ENCODE measurements around the gene TULP4.

Gene TULP4

GRCh38 chr6:158501360-158502262 is 189.3 kb downstream of the TULP4 start:
- CTCF ChIA-PET: interaction anchor here (1.1 kb wide), 1 partner anchor 8 kb away, joined by 3 read pairs; no protein-coding TSS in a partner anchor

DNA sequence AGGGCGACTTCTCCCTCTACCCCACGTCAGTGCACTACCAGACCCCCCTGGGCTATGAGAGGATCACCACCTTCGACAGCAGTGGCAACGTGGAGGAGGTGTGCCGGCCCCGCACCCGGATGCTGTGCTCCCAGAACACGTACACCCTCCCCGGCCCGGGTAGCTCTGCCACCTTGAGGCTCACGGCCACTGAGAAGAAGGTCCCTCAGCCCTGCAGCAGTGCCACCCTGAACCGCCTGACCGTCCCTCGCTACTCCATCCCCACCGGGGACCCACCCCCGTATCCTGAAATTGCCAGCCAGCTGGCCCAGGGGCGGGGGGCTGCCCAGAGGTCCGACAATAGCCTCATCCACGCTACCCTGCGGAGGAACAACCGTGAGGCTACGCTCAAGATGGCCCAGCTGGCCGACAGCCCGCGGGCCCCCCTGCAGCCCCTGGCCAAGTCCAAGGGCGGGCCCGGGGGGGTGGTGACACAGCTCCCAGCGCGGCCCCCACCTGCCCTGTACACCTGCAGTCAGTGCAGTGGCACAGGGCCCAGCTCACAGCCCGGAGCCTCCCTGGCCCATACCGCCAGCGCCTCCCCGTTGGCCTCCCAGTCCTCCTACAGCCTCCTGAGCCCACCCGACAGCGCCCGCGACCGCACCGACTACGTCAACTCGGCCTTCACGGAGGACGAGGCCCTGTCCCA is 190.1 kb downstream of the TULP4 start:
- ChIA-PET CTCF (no interaction called here), POLR2A (interaction anchor here (0.8 kb wide), 1 partner anchor 10 kb away, joined by 3 read pairs; no protein-coding TSS in a partner anchor)
- TF ChIP-seq ELF4 (IDR thresholded peaks at IDR 0.05): no peak
- no peak for TF ChIP-seq PKNOX1 (IDR thresholded peaks at IDR 0.05)
- no peak for DNase-seq (ENCODE audit: extremely low spot score)

More at GRCh38 chr6:158501360-158502262, 189.3 kb downstream of the TULP4 start:
- no peak for DNase-seq (ENCODE audit: extremely low spot score)
- POLR2A ChIA-PET: interaction anchor here (0.8 kb wide), 1 partner anchor 9 kb away, joined by 3 read pairs; no protein-coding TSS in a partner anchor
- no peak for TF ChIP-seq L3MBTL2 (conservative IDR thresholded peaks at IDR 0.05)
- TF ChIP-seq ZNF384 (IDR thresholded peaks at IDR 0.05): no peak
- TF ChIP-seq TARDBP (IDR thresholded peaks at IDR 0.05): no peak
- no peak for TF ChIP-seq ARNT (IDR thresholded peaks at IDR 0.05)
- no peak for TF ChIP-seq ELF4 (IDR thresholded peaks at IDR 0.05)
- no peak for TF ChIP-seq FOXA1 (IDR thresholded peaks at IDR 0.05)
- TF ChIP-seq NFRKB (IDR thresholded peaks at IDR 0.05): no peak
- TF ChIP-seq FOXM1 (IDR thresholded peaks at IDR 0.05; ENCODE audit: borderline replicate concordance): no peak
- TF ChIP-seq SUZ12 (IDR thresholded peaks at IDR 0.05): no peak
- no peak for TF ChIP-seq LEF1 (IDR thresholded peaks at IDR 0.05; ENCODE audit: borderline replicate concordance)
- no peak for TF ChIP-seq BHLHE40 (IDR thresholded peaks at IDR 0.05; ENCODE audit: borderline replicate concordance)

- CTCF ChIA-PET: no interaction called here
- TF ChIP-seq PKNOX1 (IDR thresholded peaks at IDR 0.05): no peak
- no peak for TF ChIP-seq FOXM1 (IDR thresholded peaks at IDR 0.05; ENCODE audit: borderline replicate concordance)
- no peak for TF ChIP-seq ELF4 (IDR thresholded peaks at IDR 0.05)
- no peak for TF ChIP-seq NFRKB (IDR thresholded peaks at IDR 0.05)
- TF ChIP-seq L3MBTL2 (conservative IDR thresholded peaks at IDR 0.05): no peak
- TF ChIP-seq ARNT (IDR thresholded peaks at IDR 0.05): no peak
- TF ChIP-seq ZNF384 (IDR thresholded peaks at IDR 0.05): no peak
- no peak for TF ChIP-seq BHLHE40 (IDR thresholded peaks at IDR 0.05; ENCODE audit: borderline replicate concordance)
- no peak for TF ChIP-seq LEF1 (IDR thresholded peaks at IDR 0.05; ENCODE audit: borderline replicate concordance)
- no peak for TF ChIP-seq HDGF (IDR thresholded peaks at IDR 0.05; ENCODE audit: borderline replicate concordance)
- TF ChIP-seq CTBP1 (IDR thresholded peaks at IDR 0.05; ENCODE audit: borderline replicate concordance): no peak
- TF ChIP-seq SUZ12 (IDR thresholded peaks at IDR 0.05): no peak
- TF ChIP-seq TARDBP (IDR thresholded peaks at IDR 0.05): no peak
- TF ChIP-seq FOXA1 (IDR thresholded peaks at IDR 0.05): no peak
- no peak for TF ChIP-seq SP1 (IDR thresholded peaks at IDR 0.05)
- no peak for TF ChIP-seq FOXK2 (IDR thresholded peaks at IDR 0.05)
- POLR2A ChIA-PET: no interaction called here
- no peak for DNase-seq (ENCODE audit: extremely low spot score)
These were observed 191.0 kb downstream of the TULP4 start for GRCh38 chr6:158503222-158503621.

- CTCF ChIA-PET: no interaction called here
- no peak for DNase-seq (ENCODE audit: extremely low spot score)
- TF ChIP-seq ARNT (IDR thresholded peaks at IDR 0.05) (no peak), CTBP1 (IDR thresholded peaks at IDR 0.05; ENCODE audit: borderline replicate concordance) (no peak), TARDBP (IDR thresholded peaks at IDR 0.05) (no peak), SUZ12 (IDR thresholded peaks at IDR 0.05) (no peak), NFRKB (IDR thresholded peaks at IDR 0.05) (no peak), HDGF (IDR thresholded peaks at IDR 0.05; ENCODE audit: borderline replicate concordance) (no peak), ZNF384 (IDR thresholded peaks at IDR 0.05) (no peak)
- POLR2A ChIA-PET: no interaction called here
These were observed 191.6 kb downstream of the TULP4 start for GRCh38 chr6:158503846-158504245.

- CTCF ChIA-PET: interaction anchor here (1.3 kb wide), 1 partner anchor 291 kb away, joined by 3 read pairs; no protein-coding TSS in a partner anchor
- POLR2A ChIA-PET: no interaction called here
- TF ChIP-seq PKNOX1 (IDR thresholded peaks at IDR 0.05) (no peak), ELF4 (IDR thresholded peaks at IDR 0.05) (no peak), FOXA1 (IDR thresholded peaks at IDR 0.05) (no peak), FOXM1 (IDR thresholded peaks at IDR 0.05; ENCODE audit: borderline replicate concordance) (no peak), HDGF (IDR thresholded peaks at IDR 0.05; ENCODE audit: borderline replicate concordance) (no peak), LEF1 (IDR thresholded peaks at IDR 0.05; ENCODE audit: borderline replicate concordance) (no peak), NFRKB (IDR thresholded peaks at IDR 0.05) (no peak), SUZ12 (IDR thresholded peaks at IDR 0.05) (no peak), TARDBP (IDR thresholded peaks at IDR 0.05) (no peak), CTBP1 (IDR thresholded peaks at IDR 0.05; ENCODE audit: borderline replicate concordance) (no peak), ARNT (IDR thresholded peaks at IDR 0.05) (no peak), ZNF384 (IDR thresholded peaks at IDR 0.05) (no peak), L3MBTL2 (conservative IDR thresholded peaks at IDR 0.05) (no peak), FOXK2 (IDR thresholded peaks at IDR 0.05) (no peak), SP1 (IDR thresholded peaks at IDR 0.05) (no peak), BHLHE40 (IDR thresholded peaks at IDR 0.05; ENCODE audit: borderline replicate concordance) (no peak)
- no peak for DNase-seq (ENCODE audit: extremely low spot score)
These were observed 192.9 kb downstream of the TULP4 start for GRCh38 chr6:158505194-158505593.
